Common myeloid progenitor, CD34-positive (primary cell): Measurements from ENCODE around the gene CDKL1. TPM values are rescaled to one million over a fixed set of nuclear protein-coding genes. Genes with fewer than 3 reads are reported as not detected.

ENCODE experiments used
- CTCF ChIA-PET: fragments of 350-600 bp; sonication (Branson Sonifier 250); formaldehyde crosslinking; loops from one replicate; lab custom pipeline; 2021; ENCODE audit warnings: antibody characterized with exemption; lab: Charles Lee
- POLR2A ChIA-PET: fragments of 350-600 bp; sonication (Branson Sonifier 250); formaldehyde crosslinking; loops from one replicate; lab custom pipeline; 2021; ENCODE audit warnings: antibody characterized with exemption; lab: Charles Lee
- DNase-seq, 3 donors: peaks; one replicate each; pipeline versions ENCODE4 v3.0.0 to v3.0.0-alpha.2; 2013
- H3K27ac ChIP-seq, 2 experiments: 1 replicate in 1 of 2; 2 replicates in 1 of 2; pipeline ENCODE4 v1.7.0; 2013; ENCODE audit warnings: inconsistent platforms in 2 of 2, low read length in 2 of 2, mild to moderate bottlenecking in 2 of 2, low read depth in 1 of 2, moderate library complexity in 1 of 2; ENCODE audit not compliant: severe bottlenecking in 2 of 2, insufficient read depth in 1 of 2, poor library complexity in 1 of 2
- H3K27me3 ChIP-seq, 5 experiments: replicated peaks in 2 of 5; 1 replicate in 3 of 5; 2 replicates in 2 of 5; pipeline versions ENCODE4 v1.6.1 to v1.7.0; 2013; ENCODE audit warnings: low read length in 4 of 5, mild to moderate bottlenecking in 2 of 5, moderate library complexity in 2 of 5, inconsistent platforms in 1 of 5; ENCODE audit not compliant: insufficient read depth in 5 of 5, control insufficient read depth in 4 of 5
- H3K36me3 ChIP-seq, 4 experiments: 1 replicate in 2 of 4; 2 replicates in 2 of 4; pipeline versions ENCODE4 v1.6.1 to v1.7.0; 2013; ENCODE audit warnings: low read length in 3 of 4, control low read depth in 1 of 4, mild to moderate bottlenecking in 1 of 4; ENCODE audit not compliant: control insufficient read depth in 4 of 4, insufficient read depth in 4 of 4
- H3K4me1 ChIP-seq, 4 experiments: 1 replicate in 3 of 4; 2 replicates in 1 of 4; pipeline versions ENCODE4 v1.6.1 to v1.7.1; 2013; ENCODE audit warnings: low read length in 3 of 4, mild to moderate bottlenecking in 3 of 4, control low read depth in 1 of 4, inconsistent platforms in 1 of 4, moderate library complexity in 1 of 4; ENCODE audit not compliant: control insufficient read depth in 4 of 4, insufficient read depth in 4 of 4; ENCODE audit errors: control extremely low read depth in 1 of 4
- H3K4me3 ChIP-seq, 7 experiments: 1 replicate in 4 of 7; 2 replicates in 3 of 7; pipeline versions ENCODE4 v1.5.1 to v1.7.0; 2013; ENCODE audit warnings: mild to moderate bottlenecking in 7 of 7, low read length in 6 of 7, moderate library complexity in 6 of 7, inconsistent platforms in 2 of 7, low read depth in 2 of 7, control low read depth in 1 of 7; ENCODE audit not compliant: insufficient read depth in 4 of 7, control insufficient read depth in 1 of 7; ENCODE audit errors: extremely low read depth in 1 of 7
- H3K9me3 ChIP-seq, 5 experiments: 1 replicate in 4 of 5; 2 replicates in 1 of 5; pipeline versions ENCODE4 v1.6.1 to v1.7.1; 2013; ENCODE audit warnings: low read length in 4 of 5, mild to moderate bottlenecking in 2 of 5, inconsistent platforms in 1 of 5, low read depth in 1 of 5, moderate library complexity in 1 of 5; ENCODE audit not compliant: control insufficient read depth in 4 of 5, insufficient read depth in 2 of 5; ENCODE audit errors: control extremely low read depth in 1 of 5
- WGBS: methylation state at CpG from one replicate; pipeline ENCODE4 v1.1.5; 2013; ENCODE audit not compliant: insufficient coverage; 5-methylcytosine and 5-hydroxymethylcytosine counted together
- polyA plus RNA-seq: library from polyadenylated mRNA; unstranded; fragments of 120-200 nt; gene quantifications from one replicate; pipeline ENCODE4 v1.2.1, GENCODE V29; 2013

CDKL1 gene
- 8.2 TPM for polyA plus RNA-seq

- Histone ChIP-seq H3K36me3 (no peaks in the 10 kb centered on the region), H3K9me3 (no peaks in the 10 kb centered on the region), H3K4me3 (peak within 1 kb of the TSS; percentile 36 to 86 (median 72)), H3K4me1 (peaks cover 0 to 21% (median 15%) of the 10 kb centered on the region in 4 experiments), H3K27ac (peak within 1 kb of the TSS in 1 of 2 experiments; percentile 5), H3K27me3 (no peaks in the 10 kb centered on the region)
- peak; percentile 30 to 74 (median 64) for DNase-seq
- 0% methylated on average over 72 of the region's 77 CpGs for WGBS
- ChIA-PET CTCF (interaction anchor here (1.6 to 1.8 kb wide), 2 partner anchors 54 to 76 kb away, joined by 3 to 5 read pairs; no protein-coding TSS in a partner anchor), POLR2A (no interaction called here)
Measured at GRCh38 chr14:50396631-50397389, at the start of gene CDKL1. Gene CDKL1 (minus strand): TSS chr14:50396881. CDS start chr14:50395868, 1,013 bp downstream.

- POLR2A ChIA-PET, result no interaction called here
- DNase-seq, result no peak
- no peaks in the 10 kb centered on the region for H3K27me3 ChIP-seq
Measured at GRCh38 chr14:50434528-50434927, 37.8 kb upstream of the CDKL1 start.

GRCh38 chr14:50432131-50432530 is 35.5 kb upstream of the CDKL1 start:
- POLR2A ChIA-PET, result no interaction called here
- CTCF ChIA-PET, result no interaction called here
- Histone ChIP-seq H3K4me1 (no peaks in the 10 kb centered on the region), H3K9me3 (peaks cover 1 to 8% (median 3%) of the 10 kb centered on the region in 5 experiments), H3K36me3 (peaks cover 23 to 37% (median 33%) of the 10 kb centered on the region in 4 experiments), H3K4me3 (no peak overlapping the region), H3K27ac (no peak overlapping the region), H3K27me3 (no peaks in the 10 kb centered on the region)
- no peak for DNase-seq
- no CpG with 5 or more reads among the region's 1 CpG for WGBS

More at GRCh38 chr14:50434528-50434927, 37.8 kb upstream of the CDKL1 start:
- Histone ChIP-seq H3K36me3 (peaks cover 29 to 56% (median 41%) of the 10 kb centered on the region in 4 experiments), H3K4me1 (no peaks in the 10 kb centered on the region), H3K27ac (no peak overlapping the region), H3K9me3 (peaks cover 3 to 15% (median 6%) of the 10 kb centered on the region in 5 experiments), H3K4me3 (no peak overlapping the region)
- CTCF ChIA-PET, result interaction anchor here (0.8 kb wide), 2 partner anchors 10 to 116 kb away, joined by 3 read pairs; no protein-coding TSS in a partner anchor

GRCh38 chr14:50425816-50426215 is 29.1 kb upstream of the CDKL1 start:
- no peaks in the 10 kb centered on the region for H3K9me3 ChIP-seq
- no peaks in the 10 kb centered on the region for H3K27me3 ChIP-seq
- H3K4me1 ChIP-seq, result no peaks in the 10 kb centered on the region
- POLR2A ChIA-PET, result no interaction called here
- no peak overlapping the region for H3K4me3 ChIP-seq
- no peak overlapping the region for H3K27ac ChIP-seq
- CTCF ChIA-PET, result interaction anchor here (1.6 kb wide), 1 partner anchor 83 kb away, joined by 4 read pairs; no protein-coding TSS in a partner anchor
- no CpG with 5 or more reads among the region's 3 CpGs for WGBS
- no peak for DNase-seq
- peaks cover 19 to 32% (median 23%) of the 10 kb centered on the region in 4 experiments for H3K36me3 ChIP-seq

GRCh38 chr14:50425105-50425504 is 28.4 kb upstream of the CDKL1 start:
- no peak for DNase-seq
- ChIA-PET CTCF (no interaction called here), POLR2A (no interaction called here)
- peaks cover 20 to 38% (median 26%) of the 10 kb centered on the region in 4 experiments for H3K36me3 ChIP-seq
- WGBS, result no CpG with 5 or more reads among the region's 2 CpGs
- H3K4me1 ChIP-seq, result no peaks in the 10 kb centered on the region
- no peak overlapping the region for H3K27ac ChIP-seq
- H3K27me3 ChIP-seq, result no peaks in the 10 kb centered on the region
- H3K4me3 ChIP-seq, result no peak overlapping the region
- H3K9me3 ChIP-seq, result no peaks in the 10 kb centered on the region

- ChIA-PET CTCF (interaction anchor here (1.2 to 1.4 kb wide), 2 partner anchors 76 to 116 kb away, joined by 3 read pairs; no protein-coding TSS in a partner anchor), POLR2A (no interaction called here)
- Histone ChIP-seq H3K4me3 (no peak overlapping the region), H3K9me3 (no peaks in the 10 kb centered on the region), H3K36me3 (peaks cover 21 to 47% (median 27%) of the 10 kb centered on the region in 4 experiments), H3K4me1 (no peaks in the 10 kb centered on the region), H3K27ac (no peak overlapping the region), H3K27me3 (no peaks in the 10 kb centered on the region)
- no peak for DNase-seq
- WGBS, result 100% methylated on average over 3 of the region's 3 CpGs
Measured at GRCh38 chr14:50423529-50423928, 26.8 kb upstream of the CDKL1 start.

- ChIA-PET POLR2A (no interaction called here), CTCF (interaction anchor here (1.0 kb wide), 1 partner anchor 81 kb away, joined by 3 read pairs; no protein-coding TSS in a partner anchor)
- Histone ChIP-seq H3K9me3 (no peaks in the 10 kb centered on the region), H3K4me1 (no peaks in the 10 kb centered on the region), H3K27me3 (no peaks in the 10 kb centered on the region), H3K36me3 (peaks cover 23 to 63% (median 37%) of the 10 kb centered on the region in 4 experiments), H3K4me3 (no peak overlapping the region), H3K27ac (no peak overlapping the region)
- DNase-seq, result no peak
- WGBS, result 100% methylated on average over 1 of the region's 7 CpGs
Measured at GRCh38 chr14:50421499-50421898, 24.8 kb upstream of the CDKL1 start.
